Peyer's patch (tissue), 4 donors: ENCODE data around the gene DNAI1. TPM values are rescaled to one million over a fixed set of nuclear protein-coding genes. Genes with fewer than 3 reads are reported as not detected.

Source experiments
- DNase-seq, 3 donors: peaks; one replicate each; pipeline ENCODE4 v3.0.0-alpha.2; 2017 to 2019
- H3K27ac ChIP-seq, 4 donors: fragments of 200-600 bp; sonication (generic); one replicate each; pipeline ENCODE4 v1.5.1; 2016 to 2019
- H3K27me3 ChIP-seq, 2 donors: fragments of 200-600 bp; sonication (generic); one replicate each; pipeline ENCODE4 v1.5.1; 2019
- H3K36me3 ChIP-seq, 3 donors: fragments of 200-600 bp; sonication (generic); one replicate each; pipeline ENCODE4 v1.5.1; 2016 to 2019
- H3K4me1 ChIP-seq, 4 donors: fragments of 200-600 bp; sonication (generic); one replicate each; pipeline ENCODE4 v1.5.1; 2016 to 2019
- H3K4me3 ChIP-seq, 4 donors: fragments of 200-600 bp; sonication (generic); 1 replicate in 3 of 4; 2 replicates in 1 of 4; pipeline ENCODE4 v1.5.1; 2016 to 2019; ENCODE audit warnings: mild to moderate bottlenecking in 1 of 4
- H3K9me3 ChIP-seq, 4 donors: fragments of 200-600 bp; sonication (generic); one replicate each; pipeline ENCODE4 v1.5.1; 2016 to 2019; ENCODE audit warnings: mild to moderate bottlenecking in 1 of 4
- CTCF ChIP-seq, 6 experiments: fragments of 450-650 bp in 4 of 6; fragments of 200-600 bp in 2 of 6; sonication (generic) in 1 of 6; IDR thresholded peaks; one replicate each; pipeline ENCODE4 v1.5.1; 2017 to 2019; ENCODE audit warnings: antibody characterized with exemption in 6 of 6, mild to moderate bottlenecking in 3 of 6, moderate library complexity in 1 of 6
- POLR2A ChIP-seq, 2 donors: fragments of 450-650 bp; IDR thresholded peaks; one replicate each; pipeline ENCODE4 v1.5.1; 2017; ENCODE audit warnings: antibody characterized with exemption in 2 of 2, mild to moderate bottlenecking in 2 of 2, moderate library complexity in 2 of 2
- total RNA-seq, 4 donors: library from RNA; depleted of rRNA; stranded (reverse); fragments of >200 nt; gene quantifications; one replicate each; pipeline ENCODE4 v1.1.0, GENCODE V29; 2016

Gene DNAI1
- total RNA-seq, 4 donors from 2014 or later: not detected

DNA sequence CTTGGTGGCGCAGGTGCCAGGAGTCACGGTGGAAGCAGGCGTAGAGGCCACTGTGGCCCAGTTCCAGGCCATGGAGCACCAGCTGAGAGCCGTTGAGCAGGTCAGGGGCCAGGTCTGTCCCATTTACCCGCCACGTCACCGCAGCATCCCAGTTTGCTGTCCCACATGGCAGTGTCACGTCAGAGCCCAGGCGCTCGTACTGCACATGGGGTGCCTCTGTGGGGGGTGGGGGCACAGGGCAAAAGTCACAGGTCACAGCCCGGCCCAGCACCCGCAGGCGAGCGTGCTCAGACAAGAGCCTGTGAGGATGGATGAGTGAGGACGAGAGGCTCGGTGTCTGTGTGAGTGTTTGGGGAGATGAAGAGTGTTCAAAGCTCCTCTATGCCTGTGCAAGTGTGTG lies 106.0 kb downstream of the DNAI1 start:
- no peaks in the 10 kb centered on the region for H3K36me3 ChIP-seq

DNA sequence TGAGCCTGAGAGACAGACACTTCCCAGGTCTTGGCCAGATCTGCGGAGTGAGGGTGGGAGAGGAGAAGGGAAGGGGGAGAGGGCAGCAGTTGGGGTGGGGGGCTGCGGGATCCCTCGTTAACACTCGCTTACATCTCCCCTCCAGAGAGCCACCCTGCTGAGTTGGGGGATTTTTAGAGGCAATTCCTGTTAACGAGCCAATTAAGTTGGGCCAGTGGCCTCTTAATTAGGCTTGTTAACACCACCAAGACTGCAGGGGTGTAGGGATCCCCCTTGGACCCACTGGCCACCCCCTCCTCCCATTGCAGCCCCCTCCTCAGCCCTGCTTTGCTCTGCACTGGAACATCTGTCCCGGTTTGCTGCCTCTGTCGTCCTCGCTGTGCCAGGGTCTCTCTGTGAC lies 107.3 kb downstream of the DNAI1 start:
- H3K36me3 ChIP-seq: no peaks in the 10 kb centered on the region
- DNase-seq: no peak
- no peak overlapping the region for H3K27ac ChIP-seq
- no peak overlapping the region for H3K4me3 ChIP-seq
- H3K4me1 ChIP-seq: peaks cover 0 to 7% (median 0%) of the 10 kb centered on the region in 4 donors
- no peaks in the 10 kb centered on the region for H3K27me3 ChIP-seq
- TF ChIP-seq CTCF (IDR thresholded peaks at IDR 0.05): no peak
- no peak for TF ChIP-seq POLR2A (IDR thresholded peaks at IDR 0.05)
- H3K9me3 ChIP-seq: peaks cover 0 to 4% (median 0%) of the 10 kb centered on the region in 4 donors

More for the DNA sequence above, 106.0 kb downstream of the DNAI1 start:
- no peak overlapping the region for H3K27ac ChIP-seq
- DNase-seq: no peak
- H3K27me3 ChIP-seq: no peaks in the 10 kb centered on the region
- H3K9me3 ChIP-seq: peaks cover 0 to 4% (median 0%) of the 10 kb centered on the region in 4 donors
- H3K4me1 ChIP-seq: peaks cover 0 to 15% (median 1%) of the 10 kb centered on the region in 4 donors
- TF ChIP-seq POLR2A (IDR thresholded peaks at IDR 0.05) (no peak), CTCF (IDR thresholded peaks at IDR 0.05) (no peak)
- no peak overlapping the region for H3K4me3 ChIP-seq

- H3K9me3 ChIP-seq: peaks cover 0 to 4% (median 0%) of the 10 kb centered on the region in 4 donors
- no peaks in the 10 kb centered on the region for H3K27me3 ChIP-seq
- H3K27ac ChIP-seq: no peak overlapping the region
- no peak for DNase-seq
- H3K4me3 ChIP-seq: no peak overlapping the region
- no peaks in the 10 kb centered on the region for H3K36me3 ChIP-seq
- TF ChIP-seq CTCF (IDR thresholded peaks at IDR 0.05): no peak
- no peak for TF ChIP-seq POLR2A (IDR thresholded peaks at IDR 0.05)
- peaks cover 0 to 9% (median under 1%) of the 10 kb centered on the region in 4 donors for H3K4me1 ChIP-seq
Measured at GRCh38 chr9:34566322-34566721, 107.7 kb downstream of the DNAI1 start.

DNA sequence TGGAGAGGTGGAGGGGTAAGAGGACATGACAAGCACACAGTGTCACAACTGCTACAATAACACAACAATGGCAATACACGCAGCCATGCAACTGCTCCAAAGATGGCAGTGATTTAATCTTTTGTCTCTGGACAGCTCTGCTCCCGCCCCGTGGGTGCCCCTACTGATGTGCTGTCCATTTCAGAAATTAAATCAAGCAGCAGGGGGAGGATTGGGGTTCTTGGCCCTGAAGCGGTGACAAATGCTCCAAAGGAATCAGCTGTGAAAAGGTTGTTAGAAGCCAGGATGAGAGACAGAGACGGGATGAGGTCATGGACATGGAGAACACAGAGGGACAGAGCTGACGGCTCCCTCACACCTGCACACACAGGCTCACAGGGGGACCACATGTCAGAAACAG lies 108.4 kb downstream of the DNAI1 start:
- no peaks in the 10 kb centered on the region for H3K36me3 ChIP-seq
- H3K27ac ChIP-seq: no peak overlapping the region
- peaks cover 0 to 15% (median 3%) of the 10 kb centered on the region in 4 donors for H3K4me1 ChIP-seq
- H3K27me3 ChIP-seq: no peaks in the 10 kb centered on the region
- peaks cover 0 to 4% (median 0%) of the 10 kb centered on the region in 4 donors for H3K9me3 ChIP-seq
- no peak for DNase-seq
- H3K4me3 ChIP-seq: no peak overlapping the region
- TF ChIP-seq POLR2A (IDR thresholded peaks at IDR 0.05) (no peak), CTCF (IDR thresholded peaks at IDR 0.05) (no peak)

DNA sequence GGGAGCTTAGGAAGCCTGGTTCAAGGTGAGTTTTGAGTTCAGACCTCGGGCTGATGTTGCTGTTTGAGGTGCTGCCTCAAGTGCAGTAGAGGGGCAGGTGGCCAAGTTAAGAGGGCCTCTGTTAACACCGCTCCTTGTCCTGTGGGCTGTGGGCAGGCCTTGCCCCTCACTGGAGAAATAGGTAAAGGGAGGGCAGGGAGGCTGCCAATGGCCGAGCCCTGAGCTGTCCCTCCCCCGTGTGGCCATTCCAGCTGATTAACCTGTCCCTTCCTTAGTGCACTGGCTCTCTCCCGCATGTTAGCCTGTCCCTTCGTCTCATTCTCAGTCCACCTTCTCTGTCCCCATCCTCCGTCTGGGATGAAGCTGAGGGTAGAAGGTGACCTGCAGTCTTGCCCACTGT lies 109.5 kb downstream of the DNAI1 start:
- DNase-seq: no peak
- no peaks in the 10 kb centered on the region for H3K9me3 ChIP-seq
- H3K27ac ChIP-seq: no peak overlapping the region
- H3K36me3 ChIP-seq: no peaks in the 10 kb centered on the region
- H3K27me3 ChIP-seq: no peaks in the 10 kb centered on the region
- no peak overlapping the region for H3K4me3 ChIP-seq
- peaks cover 0 to 27% (median 3%) of the 10 kb centered on the region in 4 donors for H3K4me1 ChIP-seq
- TF ChIP-seq POLR2A (IDR thresholded peaks at IDR 0.05): no peak
- no peak for TF ChIP-seq CTCF (IDR thresholded peaks at IDR 0.05)

DNA sequence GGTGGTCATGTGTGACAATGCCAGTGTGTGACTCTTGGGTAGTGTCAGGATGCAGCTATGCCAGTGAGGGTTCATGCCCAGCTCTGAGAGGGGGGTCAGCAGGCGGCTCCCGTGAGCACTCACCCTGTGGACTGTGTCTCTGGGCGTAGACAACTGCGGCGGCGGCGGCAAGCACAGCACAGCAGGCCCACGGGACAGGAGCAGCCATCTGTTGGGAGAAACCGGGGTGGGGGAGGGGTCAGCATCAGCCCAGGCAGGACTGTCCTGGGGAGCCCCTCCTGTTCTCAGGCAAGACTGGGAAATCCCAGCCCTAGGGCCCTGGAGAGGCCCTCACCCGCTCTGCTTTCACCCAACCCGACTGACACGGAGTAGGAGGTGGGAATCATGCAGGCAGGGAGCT lies 110.2 kb downstream of the DNAI1 start:
- no peak overlapping the region for H3K4me3 ChIP-seq
- peaks cover 0 to 32% (median 3%) of the 10 kb centered on the region in 4 donors for H3K4me1 ChIP-seq
- H3K36me3 ChIP-seq: no peaks in the 10 kb centered on the region
- no peak overlapping the region for H3K27ac ChIP-seq
- no peaks in the 10 kb centered on the region for H3K9me3 ChIP-seq
- no peak for DNase-seq
- TF ChIP-seq CTCF (IDR thresholded peaks at IDR 0.05): no peak
- no peak for TF ChIP-seq POLR2A (IDR thresholded peaks at IDR 0.05)
- no peaks in the 10 kb centered on the region for H3K27me3 ChIP-seq
